B cell (primary cell): ENCODE measurements around the gene UGT1A7. TPM values are rescaled to one million over a fixed set of nuclear protein-coding genes. Genes with fewer than 3 reads are reported as not detected.
"Not testable (repeated sequence)": the region's sequence is repeated elsewhere in the genome, so short reads cannot be mapped to it uniquely, and the experiment has no call there.

Source experiments
- ATAC-seq: fragments of 200-7000 bp; cut with Tn5 transposase; one replicate; pipeline ENCODE4 v1.10.0; 2021; ENCODE audit warnings: low read depth, mild to moderate bottlenecking, moderate number of reproducible peaks, moderate library complexity
- CTCF ChIA-PET: fragments of 350-600 bp; sonication (Branson Sonifier 250); formaldehyde crosslinking; loops from one replicate; lab custom pipeline; 2021; ENCODE audit warnings: antibody characterized with exemption, inconsistent platforms; lab: Charles Lee
- POLR2A ChIA-PET: fragments of 350-600 bp; sonication (Branson Sonifier 250); formaldehyde crosslinking; loops from one replicate; lab custom pipeline; 2021; ENCODE audit warnings: antibody characterized with exemption; lab: Charles Lee
- DNase-seq: peaks from one replicate; pipeline ENCODE4 v3.0.0; 2013
- H2AFZ ChIP-seq: 2 replicates; pipeline ENCODE4 v1.6.1; 2012; ENCODE audit warnings: mild to moderate bottlenecking, low read depth, low read length; ENCODE audit not compliant: insufficient read depth, poor library complexity, severe bottlenecking
- H3K27ac ChIP-seq, 2 donors: 1 replicate in 1 of 2; 2 replicates in 1 of 2; pipeline ENCODE4 v1.5.1; 2012 to 2013; ENCODE audit warnings: low read length in 2 of 2, mild to moderate bottlenecking in 2 of 2, moderate library complexity in 1 of 2
- H3K27me3 ChIP-seq, 4 experiments: fragments of 200-600 bp in 1 of 4; sonication (generic) in 1 of 4; replicated peaks in 1 of 4; 1 replicate in 2 of 4; 2 replicates in 2 of 4; pipeline versions ENCODE4 v1.6.1 to v1.7.0; 2013 to 2016; ENCODE audit warnings: low read length in 3 of 4, mild to moderate bottlenecking in 2 of 4, mixed read lengths in 1 of 4, moderate library complexity in 1 of 4; ENCODE audit not compliant: insufficient read depth in 4 of 4, control insufficient read depth in 3 of 4; ENCODE audit errors: control extremely low read depth in 1 of 4
- H3K36me3 ChIP-seq, 2 experiments: replicated peaks in 1 of 2; 1 replicate in 1 of 2; 2 replicates in 1 of 2; pipeline versions ENCODE4 v1.6.1 to v1.7.1; 2013; ENCODE audit warnings: low read length in 1 of 2; ENCODE audit not compliant: insufficient read depth in 2 of 2, control insufficient read depth in 1 of 2; ENCODE audit errors: control extremely low read depth in 1 of 2, extremely low read depth in 1 of 2
- H3K4me1 ChIP-seq, 2 donors: fragments of 200-600 bp in 1 of 2; sonication (generic) in 1 of 2; 1 replicate in 1 of 2; 2 replicates in 1 of 2; pipeline versions ENCODE4 v1.5.1 to v1.6.1; 2013 to 2017; ENCODE audit warnings: low read length in 2 of 2; ENCODE audit not compliant: control insufficient read depth in 2 of 2, insufficient read depth in 2 of 2
- H3K4me2 ChIP-seq: replicated peaks from 2 replicates; pipeline ENCODE3; 2012; ENCODE audit warnings: mild to moderate bottlenecking, low read depth, low read length; ENCODE audit not compliant: poor library complexity, severe bottlenecking
- H3K4me3 ChIP-seq, 5 experiments: fragments of 200-600 bp in 1 of 5; sonication (generic) in 1 of 5; 1 replicate in 3 of 5; 2 replicates in 2 of 5; pipeline versions ENCODE4 v1.5.1 to v1.7.0; 2011 to 2016; ENCODE audit warnings: low read length in 4 of 5, mild to moderate bottlenecking in 4 of 5, low read depth in 2 of 5, control low read depth in 1 of 5, moderate library complexity in 1 of 5; ENCODE audit not compliant: insufficient read depth in 1 of 5; ENCODE audit errors: control extremely low read depth in 1 of 5, extremely low read depth in 1 of 5
- H3K79me2 ChIP-seq: fragments of 200-600 bp; sonication (generic); one replicate; pipeline ENCODE4 v1.6.0; 2016; ENCODE audit warnings: low read length; ENCODE audit not compliant: control insufficient read depth, insufficient read depth
- H3K9ac ChIP-seq: fragments of 200-600 bp; sonication (generic); 2 replicates; pipeline ENCODE4 v1.6.1; 2017; ENCODE audit warnings: mild to moderate bottlenecking, low read length, moderate library complexity
- H3K9me3 ChIP-seq, 3 donors: one replicate each; pipeline versions ENCODE4 v1.6.1 to v1.7.1; 2013; ENCODE audit warnings: low read length in 2 of 3; ENCODE audit not compliant: control insufficient read depth in 2 of 3, insufficient read depth in 1 of 3; ENCODE audit errors: control extremely low read depth in 1 of 3
- H4K20me1 ChIP-seq: 2 replicates; pipeline ENCODE4 v1.6.0; 2012; ENCODE audit warnings: mild to moderate bottlenecking, low read length; ENCODE audit not compliant: insufficient read depth, control insufficient read depth, poor library complexity, severe bottlenecking
- H3K27ac Mint-ChIP-seq: one replicate; pipeline ENCODE4 v1.8.0; 2021; ENCODE audit warnings: mixed read lengths
- H3K27me3 Mint-ChIP-seq: one replicate; pipeline ENCODE4 v1.8.0; 2021; ENCODE audit warnings: mixed read lengths
- H3K4me1 Mint-ChIP-seq: one replicate; pipeline ENCODE4 v1.8.0; 2021; ENCODE audit warnings: mixed read lengths
- H3K4me3 Mint-ChIP-seq: one replicate; pipeline ENCODE4 v1.8.0; 2021; ENCODE audit warnings: mixed read lengths
- H3K9me3 Mint-ChIP-seq: one replicate; pipeline ENCODE4 v1.8.0; 2022; ENCODE audit warnings: mixed read lengths; ENCODE audit not compliant: insufficient read depth
- EZH2 ChIP-seq: IDR thresholded peaks from 2 replicates; pipeline ENCODE4 v1.6.1; 2012; ENCODE audit warnings: borderline replicate concordance, low read depth, mild to moderate bottlenecking, moderate library complexity, low read length; ENCODE audit not compliant: insufficient read depth, poor library complexity, severe bottlenecking
- WGBS: methylation state at CpG from one replicate; pipeline ENCODE4 v1.1.5; 2013; ENCODE audit warnings: missing lambda C conversion rate; ENCODE audit not compliant: insufficient coverage; 5-methylcytosine and 5-hydroxymethylcytosine counted together
- intact Hi-C: fragments of 100-400 bp; cut with micrococcal nuclease; formaldehyde crosslinking; loops from one replicate; pipeline ENCODE4 v1.10.0; 2022
- polyA plus RNA-seq: library from polyadenylated mRNA; depleted of rRNA; stranded (reverse); fragments of >200 nt; gene quantifications from 2 replicates; pipeline ENCODE4 v1.2.3, GENCODE V29; 2012
- total RNA-seq, 2 donors: library from RNA; stranded (reverse); fragments of 120-200 nt in 1 of 2; gene quantifications; 1 replicate in 1 of 2; 2 replicates in 1 of 2; pipeline versions ENCODE4 v1.2.3 to v1.2.4, GENCODE V29; 2013 to 2022
- TF ChIP-seq, protein P1 (sequence below): fragments of 200-600 bp; IDR thresholded peaks from one replicate; pipeline ENCODE4 v1.8.0; 2022; ENCODE audit warnings: antibody characterized with exemption, mild to moderate bottlenecking

Gene UGT1A7
- total and polyA plus RNA-seq, 2 donors (not counting 1 experiment from before 2014, with no cell fraction given): not detected

DNA sequence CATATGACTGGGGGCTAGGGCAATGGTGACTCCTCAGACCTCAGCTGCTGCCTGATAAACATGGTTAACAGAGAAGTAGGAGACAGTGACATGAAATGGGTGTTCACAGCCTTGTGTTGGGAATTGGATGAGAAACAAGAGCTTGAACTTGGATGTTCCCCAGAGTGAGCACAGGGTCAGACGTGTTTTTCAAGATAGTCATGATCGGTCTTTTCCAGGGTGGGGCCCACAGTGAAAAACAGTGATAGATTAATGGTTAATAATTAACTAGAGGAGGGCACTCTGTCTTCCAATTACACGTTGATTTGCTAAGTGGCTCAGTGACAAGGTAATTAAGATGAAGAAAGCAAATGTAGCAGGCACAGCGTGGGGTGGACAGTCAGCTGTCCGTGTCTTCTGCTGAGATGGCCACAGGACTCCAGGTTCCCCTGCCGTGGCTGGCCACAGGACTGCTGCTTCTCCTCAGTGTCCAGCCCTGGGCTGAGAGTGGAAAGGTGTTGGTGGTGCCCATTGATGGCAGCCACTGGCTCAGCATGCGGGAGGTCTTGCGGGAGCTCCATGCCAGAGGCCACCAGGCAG lies 47.1 kb downstream of the UGT1A7 start, which contains the start of gene UGT1A3:
Gene UGT1A3, plus strand, starts transcription at position 320 of the 579 bp plus-strand sequence. Its CDS starts 85 bp downstream, at position 405.
- CTCF ChIA-PET: no interaction called here
- WGBS: 90% methylated on average over 8 of the region's 8 CpGs
- no peaks in the 10 kb centered on the region for H3K9me3 Mint-ChIP-seq

DNA sequence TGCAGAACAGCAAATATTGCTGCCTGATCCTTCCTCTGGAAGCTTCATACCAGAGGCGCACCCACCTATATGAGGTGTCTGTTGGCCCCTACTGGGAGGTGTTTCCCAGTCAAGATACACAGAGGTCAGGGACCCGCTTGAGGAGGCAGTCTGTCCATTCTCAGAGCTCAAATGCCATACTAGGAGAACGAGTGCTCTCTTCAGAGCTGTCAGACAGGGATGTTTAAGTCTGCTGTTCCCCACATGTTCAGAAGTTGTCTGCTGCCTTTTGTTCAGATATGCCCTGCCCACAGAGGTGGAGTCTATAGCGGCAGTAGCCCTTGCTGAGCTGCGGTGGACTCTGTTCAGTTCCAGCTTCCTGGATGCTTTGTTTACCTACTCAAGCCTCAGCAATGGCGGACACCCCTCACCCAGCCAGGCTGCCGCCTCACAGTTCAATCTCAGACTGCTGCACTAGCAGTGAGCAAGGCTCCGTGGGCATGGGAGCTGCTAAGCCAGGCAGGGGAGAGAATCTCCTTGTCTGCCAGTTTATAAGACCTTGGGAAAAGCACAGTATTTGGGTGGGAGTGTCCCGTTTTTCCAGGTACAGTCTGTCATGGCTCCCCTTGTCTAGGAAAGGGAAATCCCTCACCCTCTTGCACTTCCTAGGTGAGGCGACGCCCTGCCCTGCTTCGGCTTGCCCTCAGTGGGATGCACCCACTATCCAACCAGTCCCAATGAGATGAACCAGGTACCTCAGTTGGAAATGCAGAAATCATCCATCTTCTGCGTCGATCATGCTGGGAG lies 55.4 kb downstream of the UGT1A7 start:
- H3K27me3 ChIP-seq, intact Hi-C loops, H4K20me1 ChIP-seq, H3K4me3 Mint-ChIP-seq, H3K9me3 ChIP-seq, H3K4me1 Mint-ChIP-seq, CTCF ChIA-PET, H3K27ac Mint-ChIP-seq, H3K79me2 ChIP-seq, H3K36me3 ChIP-seq, POLR2A ChIA-PET, H3K4me3 ChIP-seq, H3K4me1 ChIP-seq, H2AFZ ChIP-seq, ATAC-seq, H3K27ac ChIP-seq, H3K9ac ChIP-seq, H3K9me3 Mint-ChIP-seq, H3K4me2 ChIP-seq, DNase-seq: not testable (repeated sequence)
- peaks cover 55% of the 10 kb centered on the region for H3K27me3 Mint-ChIP-seq
- WGBS: 94% methylated on average over 12 of the region's 14 CpGs

More for the DNA sequence above, 47.1 kb downstream of the UGT1A7 start, which contains the start of gene UGT1A3:
- H3K4me3 ChIP-seq: no peak within 1 kb of the TSS
- intact Hi-C loops: no loop called here
- no peaks in the 10 kb centered on the region for H3K4me1 Mint-ChIP-seq
- H3K4me3 Mint-ChIP-seq: no peak within 1 kb of the TSS
- peaks cover 27% of the 10 kb centered on the region for H3K27me3 Mint-ChIP-seq
- no peak within 1 kb of the TSS for H3K27ac ChIP-seq
- no peak within 1 kb of the TSS for H3K9ac ChIP-seq
- H3K9me3 ChIP-seq: no peaks in the 10 kb centered on the region
- no peaks in the 10 kb centered on the region for H3K79me2 ChIP-seq
- no peak within 1 kb of the TSS for H3K4me2 ChIP-seq
- no peak for DNase-seq
- H3K27ac Mint-ChIP-seq: no peak within 1 kb of the TSS
- H3K27me3 ChIP-seq: peaks cover 0 to 5% (median 0%) of the 10 kb centered on the region in 4 experiments
- TF ChIP-seq, protein P1, sequence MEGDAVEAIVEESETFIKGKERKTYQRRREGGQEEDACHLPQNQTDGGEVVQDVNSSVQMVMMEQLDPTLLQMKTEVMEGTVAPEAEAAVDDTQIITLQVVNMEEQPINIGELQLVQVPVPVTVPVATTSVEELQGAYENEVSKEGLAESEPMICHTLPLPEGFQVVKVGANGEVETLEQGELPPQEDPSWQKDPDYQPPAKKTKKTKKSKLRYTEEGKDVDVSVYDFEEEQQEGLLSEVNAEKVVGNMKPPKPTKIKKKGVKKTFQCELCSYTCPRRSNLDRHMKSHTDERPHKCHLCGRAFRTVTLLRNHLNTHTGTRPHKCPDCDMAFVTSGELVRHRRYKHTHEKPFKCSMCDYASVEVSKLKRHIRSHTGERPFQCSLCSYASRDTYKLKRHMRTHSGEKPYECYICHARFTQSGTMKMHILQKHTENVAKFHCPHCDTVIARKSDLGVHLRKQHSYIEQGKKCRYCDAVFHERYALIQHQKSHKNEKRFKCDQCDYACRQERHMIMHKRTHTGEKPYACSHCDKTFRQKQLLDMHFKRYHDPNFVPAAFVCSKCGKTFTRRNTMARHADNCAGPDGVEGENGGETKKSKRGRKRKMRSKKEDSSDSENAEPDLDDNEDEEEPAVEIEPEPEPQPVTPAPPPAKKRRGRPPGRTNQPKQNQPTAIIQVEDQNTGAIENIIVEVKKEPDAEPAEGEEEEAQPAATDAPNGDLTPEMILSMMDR: no peak
- TF ChIP-seq EZH2: no peak
- no peak for ATAC-seq
- no peaks in the 10 kb centered on the region for H3K4me1 ChIP-seq
- H2AFZ ChIP-seq: no peak within 1 kb of the TSS
- H3K36me3 ChIP-seq: no peaks in the 10 kb centered on the region
- H4K20me1 ChIP-seq: no peaks in the 10 kb centered on the region
- POLR2A ChIA-PET: no interaction called here
